HepG2 (cell line): ENCODE results near the gene SLC22A23. TPM values are rescaled to one million over a fixed set of nuclear protein-coding genes. Genes with fewer than 3 reads are reported as not detected.

Experiments
- ATAC-seq: fragments of 200-7000 bp; cut with Tn5 transposase; 3 replicates; pipeline ENCODE4 v1.9.1; 2020; ENCODE audit warnings: mild to moderate bottlenecking, moderate library complexity
- BruUV-seq: library from RNA; stranded (reverse); fragments of 400-500 nt; replicated peaks from 2 replicates; lab custom pipeline; 2021; lab: Mats Ljungman, UMichigan
- CTCF ChIA-PET: fragments of 300-600 bp; formaldehyde crosslinking; extraction: SDS; loops from one replicate; lab custom pipeline; 2021; ENCODE audit warnings: low total read pairs, inconsistent platforms, low intra/inter-chr PET ratio; lab: Yijun Ruan, JAX
- POLR2A ChIA-PET: fragments of 350-600 bp; sonication (Branson Sonifier 250); formaldehyde crosslinking; loops from one replicate; lab custom pipeline; 2020; ENCODE audit warnings: antibody characterized with exemption, inconsistent platforms; lab: Yijun Ruan, JAX
- DNase-seq: peaks from one replicate; pipeline ENCODE4 v3.0.0-alpha.2; 2015; ENCODE audit warnings: low spot score
- FAIRE-seq: peaks from 3 replicates; lab custom pipeline; 2011; peaks lifted over from hg19 to GRCh38; lab: Jason Lieb, UNC
- H2AFZ ChIP-seq: one replicate; pipeline ENCODE4 v1.6.1; 2011; ENCODE audit warnings: low read length, inconsistent platforms
- H3K27ac ChIP-seq: fragments of 300-600 bp; 3 replicates; pipeline ENCODE4 v1.8.0; 2011; ENCODE audit warnings: mixed run types, mild to moderate bottlenecking, mixed read lengths, low read length, inconsistent platforms; ENCODE audit not compliant: insufficient read depth; ENCODE audit errors: extremely low read length
- H3K27me3 ChIP-seq, 2 experiments: fragments of 200-600 bp in 1 of 2; 2 replicates in 1 of 2; 3 replicates in 1 of 2; pipeline versions ENCODE4 v1.6.0 to v1.8.0; 2011; ENCODE audit warnings: low read length in 2 of 2, mild to moderate bottlenecking in 2 of 2, moderate library complexity in 2 of 2, inconsistent platforms in 1 of 2; ENCODE audit not compliant: insufficient read depth in 2 of 2, control insufficient read depth in 1 of 2
- H3K36me3 ChIP-seq, 2 experiments: fragments of 200-600 bp in 1 of 2; replicated peaks in 1 of 2; 2 replicates in 1 of 2; 3 replicates in 1 of 2; pipeline versions ENCODE4 v1.5.1 to v1.8.0; 2011; ENCODE audit warnings: low read length in 2 of 2, inconsistent platforms in 1 of 2; ENCODE audit not compliant: insufficient read depth in 2 of 2, control insufficient read depth in 1 of 2
- H3K4me1 ChIP-seq: 2 replicates; pipeline ENCODE4 v1.5.1; 2012; ENCODE audit warnings: low read length, inconsistent platforms; ENCODE audit not compliant: insufficient read depth
- H3K4me2 ChIP-seq: 2 replicates; pipeline ENCODE4 v1.6.0; 2011; ENCODE audit warnings: low read depth, low read length, inconsistent platforms
- H3K4me3 ChIP-seq, 3 experiments: fragments of 200-600 bp in 1 of 3; sonication (generic), shearing (Covaris generic) in 1 of 3; replicated peaks in 1 of 3; 2 replicates each; pipeline ENCODE4 v1.5.1; 2011 to 2016; ENCODE audit warnings: low read length in 3 of 3, inconsistent platforms in 2 of 3, low read depth in 2 of 3, mild to moderate bottlenecking in 2 of 3, control low read depth in 1 of 3, mixed read lengths in 1 of 3; ENCODE audit not compliant: insufficient read depth in 1 of 3
- H3K79me2 ChIP-seq: one replicate; pipeline ENCODE4 v1.6.1; 2011; ENCODE audit warnings: low read length, inconsistent platforms; ENCODE audit not compliant: insufficient read depth
- H3K9ac ChIP-seq: 2 replicates; pipeline ENCODE4 v1.6.0; 2011; ENCODE audit warnings: mild to moderate bottlenecking, low read depth, low read length, inconsistent platforms; ENCODE audit not compliant: insufficient read depth
- H3K9me3 ChIP-seq: 2 replicates; pipeline ENCODE4 v1.5.1; 2012; ENCODE audit warnings: mild to moderate bottlenecking, low read length
- H4K20me1 ChIP-seq: 2 replicates; pipeline ENCODE4 v1.6.0; 2011; ENCODE audit warnings: inconsistent platforms, mild to moderate bottlenecking, low read length, moderate library complexity; ENCODE audit not compliant: insufficient read depth
- BORCS8-MEF2B ChIP-seq: sonication (generic); formaldehyde crosslinking; IDR thresholded peaks from 2 replicates; pipeline ENCODE4 v1.8.0; 2022; ENCODE audit warnings: mild to moderate bottlenecking, missing genetic modification reagents
- DRAP1 ChIP-seq: IDR thresholded peaks from 2 replicates; pipeline ENCODE4 v1.6.1; 2016; ENCODE audit warnings: missing genetic modification reagents, missing compliant biosample characterization
- FOXA1 ChIP-seq, 2 experiments: fragments of 450-650 bp in 1 of 2; sonication (generic) in 1 of 2; formaldehyde crosslinking in 1 of 2; IDR thresholded peaks; 2 replicates each; pipeline versions ENCODE4 v1.4.0 to v1.6.1; 2016 to 2020; ENCODE audit warnings: missing genetic modification reagents in 1 of 2
- HINFP ChIP-seq: sonication (generic); formaldehyde crosslinking; IDR thresholded peaks from 2 replicates; pipeline ENCODE4 v1.4.0; 2020; ENCODE audit warnings: low read depth, mild to moderate bottlenecking, missing genetic modification reagents
- RORA ChIP-seq: sonication (generic); formaldehyde crosslinking; IDR thresholded peaks from 2 replicates; pipeline ENCODE4 v1.5.0; 2020; ENCODE audit warnings: mild to moderate bottlenecking, missing genetic modification reagents, moderate library complexity
- ZNF251 ChIP-seq: sonication (generic); formaldehyde crosslinking; IDR thresholded peaks from 2 replicates; pipeline ENCODE4 v1.9.0; 2021; ENCODE audit warnings: mild to moderate bottlenecking, missing genetic modification reagents
- ZNF468 ChIP-seq: sonication (generic); formaldehyde crosslinking; IDR thresholded peaks from 2 replicates; pipeline ENCODE4 v1.8.0; 2022; ENCODE audit warnings: mild to moderate bottlenecking, moderate library complexity, missing genetic modification reagents
- ZNF709 ChIP-seq: sonication (generic); formaldehyde crosslinking; IDR thresholded peaks from 2 replicates; pipeline ENCODE4 v1.5.0; 2020; ENCODE audit warnings: mild to moderate bottlenecking, missing genetic modification reagents
- ZNF879 ChIP-seq: sonication (generic); formaldehyde crosslinking; IDR thresholded peaks from 2 replicates; pipeline ENCODE4 v1.8.1; 2023; ENCODE audit warnings: missing genetic modification reagents
- ZSCAN22 ChIP-seq: sonication (generic); formaldehyde crosslinking; IDR thresholded peaks from 2 replicates; pipeline ENCODE4 v1.4.0; 2020; ENCODE audit warnings: mild to moderate bottlenecking, missing genetic modification reagents
- ZSCAN9 ChIP-seq: IDR thresholded peaks from 2 replicates; pipeline ENCODE4 v1.6.1; 2016; ENCODE audit warnings: borderline replicate concordance
- WGBS: methylation state at CpG from one replicate; pipeline ENCODE4 v1.1.6; 2017; ENCODE audit warnings: low lambda C conversion rate; 5-methylcytosine and 5-hydroxymethylcytosine counted together
- in situ Hi-C: cut with HindIII; loops from 2 replicates; pipeline ENCODE4 v1.10.0; 2017; ENCODE audit warnings: low pct_unique_long_range_greater_than_20kb; ENCODE audit not compliant: extremely low pct_ligation_motif_present
- intact Hi-C: fragments of 100-400 bp; cut with micrococcal nuclease; formaldehyde crosslinking; loops from one replicate; pipeline ENCODE4 v1.10.0; 2022; ENCODE audit not compliant: unreplicated experiment
- polyA plus RNA-seq, 8 experiments: library from polyadenylated mRNA; depleted of rRNA in 3 of 8; stranded (reverse) in 7 of 8; unstranded in 1 of 8; fragments of >200 nt; fragmentation: Illumina TruSeq in 4 of 8; extraction: Trizol in 4 of 8; gene quantifications; 2 replicates each; pipeline versions ENCODE4 v1.2.1 to v1.2.3, GENCODE V29; 2011 to 2016; ENCODE audit warnings: low read depth in 4 of 8, missing spikeins in 1 of 8, mixed read lengths in 1 of 8; ENCODE audit not compliant: insufficient read depth in 1 of 8
- total RNA-seq, 5 experiments: library from RNA; depleted of rRNA; stranded (reverse); fragments of >200 nt; fragmentation: Illumina TruSeq; extraction: Trizol; gene quantifications; 2 replicates each; pipeline ENCODE4 v1.2.3, GENCODE V29; 2016; ENCODE audit warnings: low read depth in 1 of 5
- TF ChIP-seq, protein P1 (sequence below): sonication (generic); formaldehyde crosslinking; IDR thresholded peaks from 2 replicates; pipeline ENCODE4 v1.5.0; 2020; ENCODE audit warnings: mild to moderate bottlenecking, missing genetic modification reagents, borderline replicate concordance
- TF ChIP-seq, protein P2 (sequence below): sonication (generic); formaldehyde crosslinking; IDR thresholded peaks from 2 replicates; pipeline ENCODE4 v1.4.0; 2020; ENCODE audit warnings: missing genetic modification reagents, borderline replicate concordance

Gene SLC22A23
- total and polyA plus RNA-seq, 2 of the 13 experiments (the other 11 are each of a cell fraction or from before 2014, with no cell fraction given): 11.8 to 17.5 TPM

DNA sequence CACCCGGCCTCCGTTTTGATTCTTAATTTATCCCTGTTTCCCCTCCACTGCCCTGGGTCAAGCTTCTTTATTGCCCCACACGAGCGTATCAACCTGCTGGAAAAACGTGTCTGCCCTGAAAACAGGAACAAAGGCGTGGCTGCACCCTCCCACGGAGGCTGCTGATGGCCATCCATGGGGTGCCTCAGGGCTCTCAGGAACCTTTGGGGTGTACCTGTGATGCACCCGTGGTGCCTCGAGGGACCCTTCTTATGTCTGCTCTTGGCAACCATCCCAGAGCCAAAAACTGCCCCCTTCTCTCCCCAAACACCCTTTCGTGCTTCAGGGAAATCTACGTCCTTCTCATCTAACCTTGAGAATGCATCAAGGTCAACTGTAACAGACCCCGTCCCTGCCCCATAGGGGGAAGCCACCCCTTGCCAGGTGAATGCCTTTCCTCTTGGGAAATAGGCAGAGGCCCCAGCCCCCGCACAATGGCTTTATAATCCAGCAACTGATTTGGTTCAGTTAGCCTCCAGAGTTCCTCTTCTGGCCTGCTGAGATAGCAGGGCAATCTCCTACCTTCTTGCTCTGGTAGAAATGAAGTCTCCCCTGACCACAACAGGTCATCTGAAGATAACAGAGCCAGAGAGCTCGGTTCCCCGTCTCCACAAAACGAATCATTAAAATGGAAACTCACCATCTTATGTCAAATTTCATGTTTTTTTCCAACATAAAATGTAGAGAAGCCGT, 168.7 kb downstream of the SLC22A23 start:
- Histone ChIP-seq H3K36me3 (peaks cover 49 to 71% of the 10 kb centered on the region in 2 experiments), H3K9ac (no peak overlapping the region), H2AFZ (no peak overlapping the region), H4K20me1 (no peaks in the 10 kb centered on the region), H3K27ac (no peak overlapping the region), H3K79me2 (no peaks in the 10 kb centered on the region), H3K27me3 (no peaks in the 10 kb centered on the region), H3K4me3 (no peak overlapping the region), H3K9me3 (no peaks in the 10 kb centered on the region), H3K4me2 (no peak overlapping the region), H3K4me1 (no peaks in the 10 kb centered on the region)
- POLR2A ChIA-PET: no interaction called here
- in situ Hi-C loops: loop anchor here (25.0 kb wide), 1 partner anchor 699 kb away; no protein-coding TSS in a partner anchor
- ATAC-seq (no peak), FAIRE-seq (no peak), DNase-seq (no peak)
- intact Hi-C loops: no loop called here
- CTCF ChIA-PET: no interaction called here
- no TSS peak for BruUV-seq
- WGBS: 94% methylated on average over 17 of the region's 17 CpGs
- TF ChIP-seq BORCS8-MEF2B (no peak), ZSCAN9 (CRISPR knock-in tag) (no peak), ZSCAN22 (CRISPR knock-in tag) (no peak), ZNF879 (CRISPR knock-in tag) (no peak), FOXA1 (IDR thresholded peaks at IDR 0.05) (no peak), FOXA1 (CRISPR knock-in tag; IDR thresholded peaks at IDR 0.05) (no peak), ZNF468 (CRISPR knock-in tag) (no peak), ZNF709 (no peak), RORA (CRISPR knock-in tag) (no peak), HINFP (CRISPR knock-in tag) (no peak), DRAP1 (no peak), ZNF251 (no peak)
- TF ChIP-seq, protein P1, sequence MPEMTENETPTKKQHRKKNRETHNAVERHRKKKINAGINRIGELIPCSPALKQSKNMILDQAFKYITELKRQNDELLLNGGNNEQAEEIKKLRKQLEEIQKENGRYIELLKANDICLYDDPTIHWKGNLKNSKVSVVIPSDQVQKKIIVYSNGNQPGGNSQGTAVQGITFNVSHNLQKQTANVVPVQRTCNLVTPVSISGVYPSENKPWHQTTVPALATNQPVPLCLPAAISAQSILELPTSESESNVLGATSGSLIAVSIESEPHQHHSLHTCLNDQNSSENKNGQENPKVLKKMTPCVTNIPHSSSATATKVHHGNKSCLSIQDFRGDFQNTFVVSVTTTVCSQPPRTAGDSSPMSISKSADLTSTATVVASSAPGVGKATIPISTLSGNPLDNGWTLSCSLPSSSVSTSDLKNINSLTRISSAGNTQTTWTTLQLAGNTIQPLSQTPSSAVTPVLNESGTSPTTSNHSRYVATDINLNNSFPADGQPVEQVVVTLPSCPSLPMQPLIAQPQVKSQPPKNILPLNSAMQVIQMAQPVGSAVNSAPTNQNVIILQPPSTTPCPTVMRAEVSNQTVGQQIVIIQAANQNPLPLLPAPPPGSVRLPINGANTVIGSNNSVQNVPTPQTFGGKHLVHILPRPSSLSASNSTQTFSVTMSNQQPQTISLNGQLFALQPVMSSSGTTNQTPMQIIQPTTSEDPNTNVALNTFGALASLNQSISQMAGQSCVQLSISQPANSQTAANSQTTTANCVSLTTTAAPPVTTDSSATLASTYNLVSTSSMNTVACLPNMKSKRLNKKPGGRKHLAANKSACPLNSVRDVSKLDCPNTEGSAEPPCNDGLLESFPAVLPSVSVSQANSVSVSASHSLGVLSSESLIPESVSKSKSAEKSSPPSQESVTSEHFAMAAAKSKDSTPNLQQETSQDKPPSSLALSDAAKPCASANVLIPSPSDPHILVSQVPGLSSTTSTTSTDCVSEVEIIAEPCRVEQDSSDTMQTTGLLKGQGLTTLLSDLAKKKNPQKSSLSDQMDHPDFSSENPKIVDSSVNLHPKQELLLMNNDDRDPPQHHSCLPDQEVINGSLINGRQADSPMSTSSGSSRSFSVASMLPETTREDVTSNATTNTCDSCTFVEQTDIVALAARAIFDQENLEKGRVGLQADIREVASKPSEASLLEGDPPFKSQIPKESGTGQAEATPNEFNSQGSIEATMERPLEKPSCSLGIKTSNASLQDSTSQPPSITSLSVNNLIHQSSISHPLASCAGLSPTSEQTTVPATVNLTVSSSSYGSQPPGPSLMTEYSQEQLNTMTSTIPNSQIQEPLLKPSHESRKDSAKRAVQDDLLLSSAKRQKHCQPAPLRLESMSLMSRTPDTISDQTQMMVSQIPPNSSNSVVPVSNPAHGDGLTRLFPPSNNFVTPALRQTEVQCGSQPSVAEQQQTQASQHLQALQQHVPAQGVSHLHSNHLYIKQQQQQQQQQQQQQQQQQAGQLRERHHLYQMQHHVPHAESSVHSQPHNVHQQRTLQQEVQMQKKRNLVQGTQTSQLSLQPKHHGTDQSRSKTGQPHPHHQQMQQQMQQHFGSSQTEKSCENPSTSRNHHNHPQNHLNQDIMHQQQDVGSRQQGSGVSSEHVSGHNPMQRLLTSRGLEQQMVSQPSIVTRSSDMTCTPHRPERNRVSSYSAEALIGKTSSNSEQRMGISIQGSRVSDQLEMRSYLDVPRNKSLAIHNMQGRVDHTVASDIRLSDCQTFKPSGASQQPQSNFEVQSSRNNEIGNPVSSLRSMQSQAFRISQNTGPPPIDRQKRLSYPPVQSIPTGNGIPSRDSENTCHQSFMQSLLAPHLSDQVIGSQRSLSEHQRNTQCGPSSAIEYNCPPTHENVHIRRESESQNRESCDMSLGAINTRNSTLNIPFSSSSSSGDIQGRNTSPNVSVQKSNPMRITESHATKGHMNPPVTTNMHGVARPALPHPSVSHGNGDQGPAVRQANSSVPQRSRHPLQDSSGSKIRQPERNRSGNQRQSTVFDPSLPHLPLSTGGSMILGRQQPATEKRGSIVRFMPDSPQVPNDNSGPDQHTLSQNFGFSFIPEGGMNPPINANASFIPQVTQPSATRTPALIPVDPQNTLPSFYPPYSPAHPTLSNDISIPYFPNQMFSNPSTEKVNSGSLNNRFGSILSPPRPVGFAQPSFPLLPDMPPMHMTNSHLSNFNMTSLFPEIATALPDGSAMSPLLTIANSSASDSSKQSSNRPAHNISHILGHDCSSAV (CRISPR knock-in tag): no peak
- TF ChIP-seq, protein P2, sequence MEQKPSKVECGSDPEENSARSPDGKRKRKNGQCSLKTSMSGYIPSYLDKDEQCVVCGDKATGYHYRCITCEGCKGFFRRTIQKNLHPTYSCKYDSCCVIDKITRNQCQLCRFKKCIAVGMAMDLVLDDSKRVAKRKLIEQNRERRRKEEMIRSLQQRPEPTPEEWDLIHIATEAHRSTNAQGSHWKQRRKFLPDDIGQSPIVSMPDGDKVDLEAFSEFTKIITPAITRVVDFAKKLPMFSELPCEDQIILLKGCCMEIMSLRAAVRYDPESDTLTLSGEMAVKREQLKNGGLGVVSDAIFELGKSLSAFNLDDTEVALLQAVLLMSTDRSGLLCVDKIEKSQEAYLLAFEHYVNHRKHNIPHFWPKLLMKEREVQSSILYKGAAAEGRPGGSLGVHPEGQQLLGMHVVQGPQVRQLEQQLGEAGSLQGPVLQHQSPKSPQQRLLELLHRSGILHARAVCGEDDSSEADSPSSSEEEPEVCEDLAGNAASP (CRISPR knock-in tag): no peak
